Activated CD4-positive, CD25-positive, alpha-beta regulatory T cell treated with anti-CD3 and anti-CD28 coated beads, Interleukin-2, amount 50 U/mL, for 72 hours (primary cell): ENCODE data around the gene SUSD4.

Experiments used
- DNase-seq: peaks from one replicate; pipeline ENCODE4 v3.0.0; 2021

Gene SUSD4

GRCh38 chr1:223248001-223248769, 115.8 kb downstream of the SUSD4 start:
- no peak for DNase-seq

DNA sequence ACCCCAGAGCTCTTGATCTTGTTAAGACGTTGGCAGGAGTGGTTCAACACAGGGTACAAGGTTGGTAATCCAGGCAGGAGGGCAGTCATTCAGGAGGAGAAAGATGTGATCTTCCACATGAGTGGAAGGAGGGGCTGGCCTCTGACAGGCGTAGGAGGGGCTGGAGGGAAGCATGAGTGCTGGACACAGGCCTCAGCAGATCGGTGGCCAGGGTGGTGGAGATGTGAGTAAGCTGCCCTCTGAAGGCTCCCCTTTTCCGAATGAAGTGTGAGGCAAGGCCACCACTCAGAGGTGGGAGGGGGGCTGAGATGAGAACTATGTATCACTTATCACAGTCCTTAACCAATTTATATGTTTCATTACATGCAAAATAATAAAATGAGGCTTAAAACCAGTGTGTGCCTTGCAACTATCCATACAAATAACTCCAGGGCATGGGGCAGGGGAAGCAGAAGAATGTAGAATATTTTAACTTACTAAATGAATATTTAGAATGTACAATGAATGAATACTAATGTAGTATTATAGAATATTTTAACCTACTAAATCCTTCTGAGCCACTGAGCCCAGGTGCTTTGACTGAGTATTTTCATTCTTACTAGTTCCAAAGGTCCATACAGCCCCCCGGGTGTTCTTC, 117.4 kb downstream of the SUSD4 start:
- DNase-seq = no peak

DNA sequence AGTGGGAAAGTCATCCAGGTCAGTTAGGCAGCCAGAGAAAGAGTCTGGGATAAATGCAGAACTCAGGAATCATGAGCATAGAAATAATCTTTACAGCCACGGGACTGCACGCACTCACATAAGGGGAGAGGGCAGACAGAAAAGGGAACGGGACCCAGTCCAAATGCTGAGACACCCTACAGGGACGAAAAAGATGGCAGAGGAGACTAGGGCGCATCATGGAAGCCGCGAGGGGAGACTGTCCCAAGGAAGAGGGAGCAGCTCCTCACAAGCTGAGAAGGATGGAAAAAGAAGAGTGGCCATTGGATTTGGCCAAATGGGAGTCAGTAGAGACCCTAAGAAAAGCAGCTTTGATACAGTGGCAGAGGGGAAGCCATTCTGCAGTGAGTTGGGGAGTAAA, 118.0 kb downstream of the SUSD4 start:
- DNase-seq = no peak

GRCh38 chr1:223245411-223245810, 118.6 kb downstream of the SUSD4 start:
- DNase-seq = no peak

DNA sequence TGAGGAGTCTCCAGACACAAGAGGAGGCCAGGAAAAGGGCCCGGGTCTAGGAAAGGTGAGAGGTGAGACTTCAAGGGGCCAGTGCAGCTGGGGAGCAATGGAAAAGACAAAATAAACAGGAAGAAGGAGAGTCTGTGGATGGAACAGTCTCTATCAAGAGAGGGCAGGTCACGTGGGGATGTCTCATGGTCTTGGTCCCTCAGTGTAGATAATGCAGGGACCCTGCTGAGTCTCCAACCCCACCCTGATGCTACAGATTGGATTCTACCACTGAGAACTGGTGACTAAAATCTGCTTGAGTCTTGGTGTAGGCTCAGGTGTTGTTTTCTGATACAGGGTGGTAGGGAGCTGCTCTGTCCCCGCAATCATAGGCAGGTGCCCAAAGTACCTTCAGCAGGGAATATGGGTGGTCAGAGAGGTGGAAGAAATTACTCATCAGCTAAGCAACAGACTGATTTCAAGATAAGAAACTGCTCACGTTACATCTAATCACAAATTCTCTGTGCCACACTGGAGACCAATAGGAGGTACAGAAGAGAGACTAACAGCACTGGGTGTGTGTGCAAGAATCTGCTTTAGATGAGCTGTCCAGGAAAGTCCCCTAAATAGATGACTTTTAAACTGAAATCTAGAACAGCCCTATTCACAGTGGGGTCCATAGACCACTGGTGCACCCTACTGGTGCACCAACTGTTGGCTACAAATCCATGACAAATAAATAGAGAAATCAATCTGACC, 119.4 kb downstream of the SUSD4 start:
- DNase-seq = no peak

GRCh38 chr1:223243441-223244050, 120.4 kb downstream of the SUSD4 start:
- no peak for DNase-seq

DNA sequence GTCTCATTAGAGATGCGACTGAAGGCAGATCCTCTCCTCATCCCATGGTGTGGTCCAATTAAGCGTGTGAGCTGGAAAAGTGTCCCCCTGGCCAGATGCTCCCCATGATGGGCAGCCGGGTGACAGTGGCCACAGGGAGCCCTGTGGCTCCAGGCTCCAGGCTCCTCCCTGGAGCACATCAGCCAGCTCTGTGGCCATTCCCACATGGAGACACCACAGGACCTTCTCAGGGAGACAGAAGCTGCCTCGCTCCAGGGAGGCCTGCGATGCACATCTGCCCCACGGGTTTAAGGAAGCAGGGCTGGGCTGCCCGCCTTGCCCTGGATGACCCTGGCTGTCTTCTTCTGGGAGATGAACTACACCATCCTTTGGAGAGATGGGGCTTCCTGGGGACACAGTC, 121.0 kb downstream of the SUSD4 start:
- DNase-seq = no peak

DNA sequence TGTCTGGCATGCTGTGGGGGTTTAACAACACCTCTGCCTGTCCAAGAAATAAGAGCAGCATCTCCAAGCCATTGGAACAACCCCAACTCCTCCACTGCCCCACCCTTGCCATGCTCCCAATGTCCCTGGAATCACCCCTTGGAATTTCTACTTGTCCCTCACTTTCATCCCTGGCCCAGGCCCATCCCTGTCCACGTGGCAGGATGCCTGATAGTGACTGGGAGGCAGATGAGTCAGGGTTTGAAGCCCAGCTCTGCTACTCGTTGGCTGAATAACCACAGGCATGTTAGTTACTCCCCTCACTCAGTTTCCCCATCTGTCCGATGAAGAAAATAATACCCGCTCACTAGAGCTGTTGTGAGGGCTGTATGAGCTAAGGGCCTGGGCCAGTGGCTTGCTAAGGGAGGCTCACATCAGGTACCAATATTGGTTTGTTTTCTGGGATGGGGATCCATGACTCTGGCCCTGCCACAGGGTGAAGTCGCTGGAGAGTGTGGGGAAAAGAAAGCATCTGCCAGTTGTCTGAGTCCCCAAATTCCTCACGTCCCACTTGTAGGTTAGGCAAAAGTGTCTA, 121.5 kb downstream of the SUSD4 start:
- DNase-seq = no peak

DNA sequence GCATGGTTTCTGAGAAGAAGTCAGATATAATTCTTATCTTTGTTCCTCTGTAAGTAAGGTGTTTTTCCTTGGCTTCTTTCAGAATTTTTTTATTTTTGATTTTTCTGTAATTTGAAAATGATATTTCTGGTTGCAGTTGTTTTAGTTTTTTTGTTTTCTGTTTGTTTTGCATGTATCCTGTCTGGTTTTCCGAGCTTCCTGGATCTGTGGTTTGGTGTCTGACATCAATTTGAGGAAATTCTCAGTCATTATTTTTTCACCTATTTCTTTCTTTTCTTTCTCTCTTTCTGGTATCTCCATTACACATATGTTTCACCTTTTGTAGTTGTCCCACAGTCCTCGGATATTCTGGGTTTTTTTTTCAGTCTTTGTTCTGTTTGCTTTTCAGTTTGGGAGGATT, 123.9 kb downstream of the SUSD4 start:
- DNase-seq = no peak

- no peak for DNase-seq
These were observed 128.9 kb downstream of the SUSD4 start for GRCh38 chr1:223235091-223235490.

GRCh38 chr1:223234534-223234933, 129.4 kb downstream of the SUSD4 start:
- no peak for DNase-seq

DNA sequence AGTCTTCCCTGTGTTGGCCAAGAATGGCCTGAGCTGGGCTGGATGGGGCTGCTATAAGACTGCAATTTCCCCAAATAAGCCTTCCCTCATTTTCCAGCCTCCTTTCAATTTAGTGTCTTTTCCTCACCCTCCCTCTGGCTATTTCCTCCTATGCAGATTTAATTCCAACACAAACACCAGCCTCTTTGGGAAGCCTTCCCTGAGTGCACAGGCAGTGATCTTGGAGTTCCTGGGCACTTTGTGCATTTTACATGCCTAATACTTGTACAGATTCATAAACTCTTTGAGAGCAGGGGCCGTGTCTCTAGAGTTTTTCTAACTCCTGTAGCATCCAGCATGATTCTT, 129.8 kb downstream of the SUSD4 start:
- no peak for DNase-seq

- DNase-seq = no peak
These were observed 130.4 kb downstream of the SUSD4 start for GRCh38 chr1:223233410-223234169.

DNA sequence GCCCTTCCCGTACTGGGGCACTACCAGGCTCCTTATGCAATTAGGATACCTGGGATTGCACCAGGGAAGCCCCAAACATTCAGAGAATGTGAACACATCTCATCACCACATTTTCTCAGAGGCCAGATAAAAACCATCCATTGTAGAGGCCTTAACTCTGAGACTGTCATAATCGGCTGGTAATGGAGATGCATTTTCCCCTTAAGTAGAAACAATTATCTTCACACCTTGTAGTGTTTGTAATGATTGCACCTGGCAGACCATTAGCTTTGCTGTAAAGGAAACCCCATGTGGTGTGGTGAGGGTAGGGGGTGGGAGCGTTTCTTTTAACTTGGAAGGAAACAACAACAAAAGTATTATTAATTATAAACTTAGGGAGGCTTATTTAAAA, 131.0 kb downstream of the SUSD4 start:
- DNase-seq = no peak

GRCh38 chr1:223231581-223231980, 132.4 kb downstream of the SUSD4 start:
- DNase-seq = no peak

DNA sequence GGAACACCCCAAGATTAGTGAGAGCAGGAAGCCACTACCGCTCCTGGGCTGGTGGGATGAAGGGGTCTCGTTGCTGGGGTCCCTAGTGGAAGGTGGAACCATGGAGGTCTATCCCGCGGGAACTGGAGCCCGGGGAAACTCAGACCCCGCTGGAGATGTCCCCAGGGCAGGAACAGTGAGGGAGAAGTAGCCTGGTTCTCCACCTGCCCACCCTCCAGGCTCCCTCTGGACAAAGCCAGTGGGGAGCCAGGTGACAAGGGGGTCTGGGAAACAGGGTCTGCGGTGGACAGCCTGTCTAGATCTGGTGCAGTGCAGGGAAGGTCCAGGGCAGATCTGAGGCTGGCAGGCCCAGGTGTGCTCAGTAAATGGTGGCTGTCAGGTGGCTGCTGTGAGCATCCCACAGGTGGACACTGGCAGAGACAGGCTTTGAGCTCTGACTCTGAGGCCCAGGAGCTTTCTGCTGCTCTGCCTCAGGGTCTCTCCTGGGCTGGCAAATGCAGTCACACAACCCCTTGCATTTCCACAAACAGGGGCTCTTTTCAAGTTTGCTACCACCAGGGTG, 132.9 kb downstream of the SUSD4 start:
- DNase-seq = no peak

DNA sequence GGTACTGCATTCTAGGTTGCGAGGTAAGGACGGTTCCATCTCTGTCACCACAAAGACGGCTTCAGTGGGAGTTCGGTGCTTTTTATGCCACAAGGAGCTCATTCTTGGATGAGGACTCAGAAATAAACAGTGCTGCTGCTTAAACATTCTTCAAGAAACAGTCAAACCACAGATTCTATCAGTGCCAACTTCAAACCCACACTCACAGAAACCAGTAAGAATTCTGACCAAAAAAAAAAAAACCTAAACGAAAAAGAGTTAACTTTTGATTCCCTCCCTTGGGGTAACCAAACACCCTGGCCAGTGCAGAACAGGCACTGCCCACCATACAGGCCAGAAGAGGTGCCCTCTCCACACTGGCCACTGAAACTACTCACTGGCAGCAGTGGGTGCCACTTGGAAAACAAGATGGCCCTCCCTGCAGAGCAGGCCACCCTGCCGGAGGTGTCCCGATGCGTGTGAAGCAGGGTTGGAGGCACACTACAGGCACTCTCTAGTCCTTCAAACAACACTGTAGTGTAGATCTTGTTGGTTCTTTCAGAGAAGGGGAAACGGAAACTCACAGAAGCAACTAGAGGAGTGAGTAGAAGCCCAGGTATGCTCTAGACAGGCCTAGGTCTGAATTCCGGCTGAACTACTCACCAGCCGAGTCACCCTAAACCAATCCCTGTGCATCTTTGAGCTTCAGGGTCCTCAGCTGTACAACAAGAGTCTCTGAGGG, 133.7 kb downstream of the SUSD4 start:
- DNase-seq = no peak

- DNase-seq = no peak
These were observed 134.2 kb downstream of the SUSD4 start for GRCh38 chr1:223229756-223230155.

- no peak for DNase-seq
These were observed 134.9 kb downstream of the SUSD4 start for GRCh38 chr1:223228931-223229528.

DNA sequence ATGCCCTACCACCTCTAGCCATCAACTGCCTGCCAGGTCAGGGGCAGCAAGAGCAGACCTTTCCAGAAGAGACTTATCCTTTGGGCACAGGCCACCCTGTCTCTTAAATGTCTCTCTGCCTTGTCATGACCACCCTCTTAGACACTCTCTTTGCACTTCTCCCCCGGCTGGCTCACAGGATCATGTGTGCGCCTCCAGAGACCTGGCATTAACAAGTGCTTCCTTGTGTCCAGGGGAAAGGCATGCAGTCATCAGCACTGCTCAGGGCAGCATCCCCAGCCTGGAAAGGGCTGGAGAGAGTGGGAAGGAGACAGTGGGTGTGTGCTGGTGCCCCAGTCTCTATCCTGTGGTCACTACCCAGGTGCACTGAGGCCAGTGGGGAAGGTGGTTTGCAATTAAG, 135.8 kb downstream of the SUSD4 start:
- no peak for DNase-seq
